A673 (cell line): ENCODE data around the gene LCE3D.

ENCODE experiments used
- EZH2 ChIP-seq: fragments of 200-600 bp; sonication (generic); IDR thresholded peaks from 2 replicates; pipeline ENCODE4 v1.6.1; 2017; ENCODE audit warnings: borderline replicate concordance, low read depth, mild to moderate bottlenecking, mixed read lengths, antibody characterized with exemption, low read length; ENCODE audit not compliant: poor library complexity, severe bottlenecking
- TF ChIP-seq, protein P1 (sequence below): fragments of 300-800, 200-600 bp; sonication (generic); conservative IDR thresholded peaks from 2 replicates; pipeline ENCODE4 v1.5.1; 2017; ENCODE audit warnings: low read depth, mild to moderate bottlenecking, antibody characterized with exemption, low read length, moderate library complexity, mixed read lengths

DNA sequence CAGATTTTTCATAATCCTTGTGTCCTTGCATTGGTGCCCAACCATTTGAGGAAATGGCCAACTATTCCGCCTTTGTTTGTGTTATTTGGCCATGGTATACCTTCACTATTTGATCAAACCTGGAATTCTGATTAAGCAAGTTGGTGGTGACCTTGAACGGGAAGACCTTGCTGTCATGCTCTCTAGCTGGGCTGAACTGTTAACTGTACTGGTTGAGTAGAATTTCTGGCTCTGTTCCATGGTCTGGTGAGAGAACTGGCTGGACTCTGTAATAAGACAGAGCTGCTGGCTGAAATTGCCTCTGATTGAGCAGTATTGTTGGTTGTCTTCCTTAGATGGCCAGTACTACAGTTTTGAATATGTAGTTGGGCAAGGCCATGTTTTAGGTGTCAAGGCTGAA is 16.7 kb upstream of the LCE3D start:
- TF ChIP-seq, protein P1, sequence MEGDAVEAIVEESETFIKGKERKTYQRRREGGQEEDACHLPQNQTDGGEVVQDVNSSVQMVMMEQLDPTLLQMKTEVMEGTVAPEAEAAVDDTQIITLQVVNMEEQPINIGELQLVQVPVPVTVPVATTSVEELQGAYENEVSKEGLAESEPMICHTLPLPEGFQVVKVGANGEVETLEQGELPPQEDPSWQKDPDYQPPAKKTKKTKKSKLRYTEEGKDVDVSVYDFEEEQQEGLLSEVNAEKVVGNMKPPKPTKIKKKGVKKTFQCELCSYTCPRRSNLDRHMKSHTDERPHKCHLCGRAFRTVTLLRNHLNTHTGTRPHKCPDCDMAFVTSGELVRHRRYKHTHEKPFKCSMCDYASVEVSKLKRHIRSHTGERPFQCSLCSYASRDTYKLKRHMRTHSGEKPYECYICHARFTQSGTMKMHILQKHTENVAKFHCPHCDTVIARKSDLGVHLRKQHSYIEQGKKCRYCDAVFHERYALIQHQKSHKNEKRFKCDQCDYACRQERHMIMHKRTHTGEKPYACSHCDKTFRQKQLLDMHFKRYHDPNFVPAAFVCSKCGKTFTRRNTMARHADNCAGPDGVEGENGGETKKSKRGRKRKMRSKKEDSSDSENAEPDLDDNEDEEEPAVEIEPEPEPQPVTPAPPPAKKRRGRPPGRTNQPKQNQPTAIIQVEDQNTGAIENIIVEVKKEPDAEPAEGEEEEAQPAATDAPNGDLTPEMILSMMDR = no peak
- TF ChIP-seq EZH2 = no peak
